ENCODE measurements around the gene GTF2A1L.

DNA sequence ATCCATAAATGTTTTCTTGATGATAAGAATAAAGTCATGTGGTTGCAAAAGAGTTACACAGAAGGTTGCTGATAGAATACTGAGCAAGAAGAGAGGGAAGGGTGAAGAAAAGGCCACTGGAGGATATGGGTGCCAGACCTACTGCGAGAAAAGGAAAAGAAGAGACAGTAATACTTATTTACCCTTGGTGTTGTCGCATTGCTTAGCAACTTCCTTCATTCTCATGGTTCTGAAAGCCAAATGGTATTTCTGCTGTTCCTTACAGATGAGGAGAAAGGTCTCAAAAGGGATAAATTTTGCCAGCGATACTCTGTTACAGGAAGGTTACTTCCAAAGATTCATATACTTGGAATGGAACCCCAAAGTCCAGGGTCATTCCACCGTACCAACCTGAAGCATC is 75.4 kb downstream of the GTF2A1L start:
- TF ChIP-seq, protein P1, sequence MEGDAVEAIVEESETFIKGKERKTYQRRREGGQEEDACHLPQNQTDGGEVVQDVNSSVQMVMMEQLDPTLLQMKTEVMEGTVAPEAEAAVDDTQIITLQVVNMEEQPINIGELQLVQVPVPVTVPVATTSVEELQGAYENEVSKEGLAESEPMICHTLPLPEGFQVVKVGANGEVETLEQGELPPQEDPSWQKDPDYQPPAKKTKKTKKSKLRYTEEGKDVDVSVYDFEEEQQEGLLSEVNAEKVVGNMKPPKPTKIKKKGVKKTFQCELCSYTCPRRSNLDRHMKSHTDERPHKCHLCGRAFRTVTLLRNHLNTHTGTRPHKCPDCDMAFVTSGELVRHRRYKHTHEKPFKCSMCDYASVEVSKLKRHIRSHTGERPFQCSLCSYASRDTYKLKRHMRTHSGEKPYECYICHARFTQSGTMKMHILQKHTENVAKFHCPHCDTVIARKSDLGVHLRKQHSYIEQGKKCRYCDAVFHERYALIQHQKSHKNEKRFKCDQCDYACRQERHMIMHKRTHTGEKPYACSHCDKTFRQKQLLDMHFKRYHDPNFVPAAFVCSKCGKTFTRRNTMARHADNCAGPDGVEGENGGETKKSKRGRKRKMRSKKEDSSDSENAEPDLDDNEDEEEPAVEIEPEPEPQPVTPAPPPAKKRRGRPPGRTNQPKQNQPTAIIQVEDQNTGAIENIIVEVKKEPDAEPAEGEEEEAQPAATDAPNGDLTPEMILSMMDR (IDR thresholded peaks at IDR 0.05; ENCODE audit: poor library complexity): no peak
- TF ChIP-seq EZH2 (IDR thresholded peaks at IDR 0.05; ENCODE audit: borderline replicate concordance): no peak
